Keratinocyte (primary cell): ENCODE results near the gene STARD10. TPM values are rescaled to one million over a fixed set of nuclear protein-coding genes. Genes with fewer than 3 reads are reported as not detected.

Experiments
- DNase-seq: peaks from one replicate; pipeline ENCODE4 v3.0.0-alpha.2; 2011; ENCODE audit warnings: low read depth, missing footprints, low spot score
- FAIRE-seq: peaks from 2 replicates; lab custom pipeline; 2011; peaks lifted over from hg19 to GRCh38; lab: Jason Lieb, UNC
- H2AFZ ChIP-seq: 2 replicates; pipeline ENCODE4 v1.6.0; 2012; ENCODE audit warnings: low read length, control low read depth, inconsistent platforms; ENCODE audit not compliant: control insufficient read depth
- H3K27ac ChIP-seq: 2 replicates; pipeline ENCODE4 v1.5.1; 2011; ENCODE audit warnings: low read length; ENCODE audit not compliant: control insufficient read depth, insufficient read depth
- H3K27me3 ChIP-seq: 3 replicates; pipeline ENCODE4 v1.6.0; 2011; ENCODE audit warnings: low read length; ENCODE audit not compliant: control insufficient read depth, insufficient read depth; ENCODE audit errors: extremely low read depth
- H3K36me3 ChIP-seq, 2 experiments: 2 replicates in 1 of 2; 3 replicates in 1 of 2; pipeline ENCODE4 v1.5.1; 2011; ENCODE audit warnings: low read length in 2 of 2, mild to moderate bottlenecking in 1 of 2; ENCODE audit not compliant: control insufficient read depth in 2 of 2, insufficient read depth in 2 of 2; ENCODE audit errors: extremely low read depth in 1 of 2
- H3K4me1 ChIP-seq: 3 replicates; pipeline ENCODE4 v1.5.1; 2011; ENCODE audit warnings: low read length; ENCODE audit not compliant: control insufficient read depth, insufficient read depth; ENCODE audit errors: extremely low read depth
- H3K4me2 ChIP-seq: 3 replicates; pipeline ENCODE4 v1.6.0; 2011; ENCODE audit warnings: low read depth, low read length; ENCODE audit not compliant: control insufficient read depth, insufficient read depth; ENCODE audit errors: extremely low read depth
- H3K4me3 ChIP-seq, 3 experiments: fragments of 200-600 bp in 1 of 3; sonication (generic) in 1 of 3; 2 replicates in 2 of 3; 3 replicates in 1 of 3; pipeline ENCODE4 v1.5.1; 2011 to 2016; ENCODE audit warnings: low read length in 3 of 3, mild to moderate bottlenecking in 3 of 3, control low read depth in 2 of 3, inconsistent platforms in 1 of 3, low read depth in 1 of 3, mixed read lengths in 1 of 3, mixed run types in 1 of 3, moderate library complexity in 1 of 3; ENCODE audit not compliant: control insufficient read depth in 2 of 3, insufficient read depth in 2 of 3; ENCODE audit errors: extremely low read depth in 1 of 3
- H3K79me2 ChIP-seq: 2 replicates; pipeline ENCODE4 v1.6.0; 2012; ENCODE audit warnings: low read length; ENCODE audit not compliant: control insufficient read depth, insufficient read depth
- H3K9ac ChIP-seq: 3 replicates; pipeline ENCODE4 v1.6.0; 2011; ENCODE audit warnings: low read length; ENCODE audit not compliant: control insufficient read depth, insufficient read depth; ENCODE audit errors: extremely low read depth
- H3K9me1 ChIP-seq: 3 replicates; pipeline ENCODE4 v1.6.0; 2011; ENCODE audit warnings: low read length; ENCODE audit not compliant: control insufficient read depth, insufficient read depth; ENCODE audit errors: extremely low read depth
- H3K9me3 ChIP-seq: 2 replicates; pipeline ENCODE4 v1.5.1; 2012; ENCODE audit warnings: low read depth, low read length; ENCODE audit not compliant: control insufficient read depth
- H4K20me1 ChIP-seq: 3 replicates; pipeline ENCODE4 v1.6.0; 2011; ENCODE audit warnings: low read length; ENCODE audit not compliant: control insufficient read depth, insufficient read depth; ENCODE audit errors: extremely low read depth
- CTCF ChIP-seq, 3 experiments: IDR thresholded peaks in 1 of 3; conservative IDR thresholded peaks in 1 of 3; optimal IDR thresholded peaks in 1 of 3; 2 replicates in 2 of 3; 3 replicates in 1 of 3; pipeline versions ENCODE3 to v1.5.1; 2011; ENCODE audit warnings: low read length in 3 of 3, mild to moderate bottlenecking in 3 of 3, moderate library complexity in 2 of 3, control low read depth in 1 of 3, inconsistent platforms in 1 of 3; ENCODE audit not compliant: insufficient read depth in 2 of 3; ENCODE audit errors: extremely low read depth in 1 of 3
- EZH2 ChIP-seq: IDR thresholded peaks from one replicate; pipeline ENCODE4 v1.6.1; 2012; ENCODE audit warnings: inconsistent platforms, mild to moderate bottlenecking, low read length, moderate library complexity
- dilution Hi-C: fragments of 300-500 bp; cut with MboI; formaldehyde crosslinking; loops from one replicate; pipeline ENCODE4 v1.7.0; 2020; ENCODE audit warnings: low sequenced_read_pairs; ENCODE audit not compliant: extremely low pct_ligation_motif_present
- polyA plus RNA-seq, 5 experiments: library from polyadenylated mRNA; depleted of rRNA in 3 of 5; stranded (reverse) in 3 of 5; stranded (forward) in 1 of 5; unstranded in 1 of 5; fragments of >200 nt; gene quantifications; 1 replicate in 1 of 5; 2 replicates in 3 of 5; 3 replicates in 1 of 5; pipeline versions ENCODE4 v1.2.1 to v1.2.3, GENCODE V29; 2011 to 2012; ENCODE audit warnings: missing spikeins in 2 of 5, low read depth in 1 of 5, low replicate concordance in 1 of 5

Gene STARD10
- polyA plus RNA-seq, 1 donor (not counting 4 experiments of a cell fraction or from before 2014, with no cell fraction given), result 67.0 TPM

- Histone ChIP-seq H3K4me2 (no peak overlapping the region), H3K36me3 (peaks cover 0 to 14% of the 10 kb centered on the region in 2 experiments), H3K27ac (no peak overlapping the region), H3K9me1 (peaks cover 3% of the 10 kb centered on the region), H2AFZ (no peak overlapping the region), H3K79me2 (peaks cover 37% of the 10 kb centered on the region), H4K20me1 (no peaks in the 10 kb centered on the region), H3K9me3 (no peaks in the 10 kb centered on the region), H3K4me1 (peaks cover 59% of the 10 kb centered on the region), H3K4me3 (no peak overlapping the region), H3K27me3 (no peaks in the 10 kb centered on the region), H3K9ac (no peak overlapping the region)
- TF ChIP-seq CTCF (optimal IDR thresholded peaks at IDR 0.05 in 1 of 3, IDR thresholded peaks at IDR 0.05 in 1 of 3, conservative IDR thresholded peaks at IDR 0.05 in 1 of 3; ENCODE audit: extremely low read depth in 1 of 3, insufficient read depth in 2 of 3, low read length in 3 of 3) (no peak), EZH2 (no peak)
- dilution Hi-C loops, result no loop called here
- DNase-seq, result no peak
- no peak for FAIRE-seq
Observed at GRCh38 chr11:72740562-72741428, 53.1 kb downstream of the STARD10 start.

GRCh38 chr11:72740060-72740424 lies 53.8 kb downstream of the STARD10 start:
- H3K4me3 ChIP-seq, result no peak overlapping the region

More at GRCh38 chr11:72740060-72740424, 53.8 kb downstream of the STARD10 start:
- H3K27ac ChIP-seq, result no peak overlapping the region
- no peak overlapping the region for H3K4me2 ChIP-seq
- peaks cover 0 to 14% of the 10 kb centered on the region in 2 experiments for H3K36me3 ChIP-seq
- no peaks in the 10 kb centered on the region for H3K27me3 ChIP-seq
- no peak for FAIRE-seq
- no peak for TF ChIP-seq CTCF (optimal IDR thresholded peaks at IDR 0.05 in 1 of 3, IDR thresholded peaks at IDR 0.05 in 1 of 3, conservative IDR thresholded peaks at IDR 0.05 in 1 of 3; ENCODE audit: extremely low read depth in 1 of 3, insufficient read depth in 2 of 3, low read length in 3 of 3)
- TF ChIP-seq EZH2, result no peak
- H2AFZ ChIP-seq, result no peak overlapping the region
- peaks cover 6% of the 10 kb centered on the region for H3K9me1 ChIP-seq
- H3K4me1 ChIP-seq, result peaks cover 63% of the 10 kb centered on the region
- H3K9ac ChIP-seq, result no peak overlapping the region
- dilution Hi-C loops, result no loop called here
- no peaks in the 10 kb centered on the region for H4K20me1 ChIP-seq
- peaks cover 35% of the 10 kb centered on the region for H3K79me2 ChIP-seq
- no peak for DNase-seq
- no peaks in the 10 kb centered on the region for H3K9me3 ChIP-seq
